ENCODE results near the gene DOK5.

The DOK5 gene

DNA sequence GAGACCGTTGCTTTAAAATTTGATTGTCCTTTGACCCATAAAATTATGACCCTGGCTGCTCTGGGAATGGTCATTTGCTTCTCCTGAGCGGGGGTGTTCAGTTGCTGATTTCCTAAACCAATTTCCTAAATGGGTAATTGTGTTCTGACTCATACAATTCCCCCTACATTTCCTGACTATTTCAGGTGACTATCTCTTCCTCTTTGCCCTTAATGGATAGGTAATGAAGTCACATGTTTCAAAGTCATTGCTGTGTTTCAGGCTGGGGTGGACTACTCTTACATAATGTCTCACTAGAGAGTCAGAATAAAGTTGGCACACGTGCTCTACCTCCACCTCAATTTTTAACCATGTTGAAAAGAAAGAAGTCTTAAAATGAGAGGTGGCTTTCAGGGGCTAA is 109.8 kb downstream of the DOK5 start:
- TF ChIP-seq, protein P1, sequence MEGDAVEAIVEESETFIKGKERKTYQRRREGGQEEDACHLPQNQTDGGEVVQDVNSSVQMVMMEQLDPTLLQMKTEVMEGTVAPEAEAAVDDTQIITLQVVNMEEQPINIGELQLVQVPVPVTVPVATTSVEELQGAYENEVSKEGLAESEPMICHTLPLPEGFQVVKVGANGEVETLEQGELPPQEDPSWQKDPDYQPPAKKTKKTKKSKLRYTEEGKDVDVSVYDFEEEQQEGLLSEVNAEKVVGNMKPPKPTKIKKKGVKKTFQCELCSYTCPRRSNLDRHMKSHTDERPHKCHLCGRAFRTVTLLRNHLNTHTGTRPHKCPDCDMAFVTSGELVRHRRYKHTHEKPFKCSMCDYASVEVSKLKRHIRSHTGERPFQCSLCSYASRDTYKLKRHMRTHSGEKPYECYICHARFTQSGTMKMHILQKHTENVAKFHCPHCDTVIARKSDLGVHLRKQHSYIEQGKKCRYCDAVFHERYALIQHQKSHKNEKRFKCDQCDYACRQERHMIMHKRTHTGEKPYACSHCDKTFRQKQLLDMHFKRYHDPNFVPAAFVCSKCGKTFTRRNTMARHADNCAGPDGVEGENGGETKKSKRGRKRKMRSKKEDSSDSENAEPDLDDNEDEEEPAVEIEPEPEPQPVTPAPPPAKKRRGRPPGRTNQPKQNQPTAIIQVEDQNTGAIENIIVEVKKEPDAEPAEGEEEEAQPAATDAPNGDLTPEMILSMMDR (IDR thresholded peaks at IDR 0.05; ENCODE audit: insufficient read depth, low read depth, low read length, missing control alignments): no peak

DNA sequence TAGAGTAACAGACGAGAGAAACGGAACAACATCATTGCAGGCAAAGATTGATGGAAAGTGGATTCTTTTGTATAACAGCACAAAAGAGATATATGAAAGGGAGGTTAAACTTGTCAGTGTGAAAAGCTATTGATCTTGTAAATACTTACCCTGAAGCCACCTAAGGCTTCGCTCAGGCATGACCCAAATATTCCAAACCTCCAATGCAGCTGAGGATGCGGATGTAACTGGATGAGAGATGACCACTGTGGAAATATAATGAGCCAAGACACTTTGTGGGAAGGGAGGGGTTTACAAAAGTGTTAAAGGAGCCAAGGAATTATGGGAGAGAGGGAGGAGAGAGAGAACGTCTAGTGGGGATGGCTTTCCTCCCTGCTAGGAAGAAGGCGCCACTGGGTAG is 112.0 kb downstream of the DOK5 start:
- H3K4me3 ChIP-seq (ENCODE audit: low read length): no peak overlapping the region
- TF ChIP-seq, protein P1 (IDR thresholded peaks at IDR 0.05; ENCODE audit: insufficient read depth, low read depth, low read length, missing control alignments): no peak
- no peak for DNase-seq (ENCODE audit: low read depth)

More for the DNA sequence above, 109.8 kb downstream of the DOK5 start:
- DNase-seq (ENCODE audit: low read depth): no peak
- no peak overlapping the region for H3K4me3 ChIP-seq (ENCODE audit: low read length)

GRCh38 chr20:54589402-54590030 is 114.1 kb downstream of the DOK5 start:
- no peak overlapping the region for H3K4me3 ChIP-seq (ENCODE audit: low read length)
- no peak for DNase-seq (ENCODE audit: low read depth)
- TF ChIP-seq, protein P1 (IDR thresholded peaks at IDR 0.05; ENCODE audit: insufficient read depth, low read depth, low read length, missing control alignments): no peak

- H3K4me3 ChIP-seq (ENCODE audit: low read length): no peak overlapping the region
- TF ChIP-seq, protein P1 (IDR thresholded peaks at IDR 0.05; ENCODE audit: insufficient read depth, low read depth, low read length, missing control alignments): no peak
- no peak for DNase-seq (ENCODE audit: low read depth)
These were observed 115.5 kb downstream of the DOK5 start for GRCh38 chr20:54590856-54591255.

GRCh38 chr20:54596651-54597050 is 121.3 kb downstream of the DOK5 start:
- no peak overlapping the region for H3K4me3 ChIP-seq (ENCODE audit: low read length)
- TF ChIP-seq, protein P1 (IDR thresholded peaks at IDR 0.05; ENCODE audit: insufficient read depth, low read depth, low read length, missing control alignments): no peak
- DNase-seq (ENCODE audit: low read depth): no peak

- no peak overlapping the region for H3K4me3 ChIP-seq (ENCODE audit: low read length)
- TF ChIP-seq, protein P1 (IDR thresholded peaks at IDR 0.05; ENCODE audit: insufficient read depth, low read depth, low read length, missing control alignments): no peak
- no peak for DNase-seq (ENCODE audit: low read depth)
These were observed 123.0 kb downstream of the DOK5 start for GRCh38 chr20:54598352-54598751.

DNA sequence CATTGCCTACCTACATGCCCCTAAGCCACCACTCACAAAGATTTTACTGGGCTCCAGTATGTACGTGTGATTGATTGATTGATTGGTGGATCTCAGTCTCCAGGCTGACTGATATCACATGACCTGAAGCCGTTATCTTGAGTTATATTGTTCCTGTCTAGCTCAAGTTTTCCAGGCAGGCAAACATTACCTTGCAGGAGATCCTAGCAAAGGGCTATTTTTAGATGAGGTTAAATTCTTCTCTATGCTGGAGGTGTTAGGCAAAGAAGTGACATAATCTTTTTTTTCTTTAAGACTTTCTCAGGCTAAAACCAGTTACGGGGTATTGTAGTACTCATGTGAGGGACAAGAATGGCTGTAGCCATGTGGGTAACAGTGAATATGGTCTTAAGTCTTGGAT is 125.2 kb downstream of the DOK5 start:
- TF ChIP-seq, protein P1 (IDR thresholded peaks at IDR 0.05; ENCODE audit: insufficient read depth, low read depth, low read length, missing control alignments): no peak
- H3K4me3 ChIP-seq (ENCODE audit: low read length): no peak overlapping the region
- no peak for DNase-seq (ENCODE audit: low read depth)

Measured in epithelial cell of esophagus (primary cell).